ENCODE data around the gene POU6F1. TPM values are rescaled to one million over a fixed set of nuclear protein-coding genes. Genes with fewer than 3 reads are reported as not detected.

The POU6F1 gene
- total and polyA plus RNA-seq, 2 donors (not counting 1 experiment from before 2014, with no cell fraction given) = 3.3 to 4.8 TPM

GRCh38 chr12:51200806-51201205, 17.1 kb downstream of the POU6F1 start:
- TF ChIP-seq, protein P1, sequence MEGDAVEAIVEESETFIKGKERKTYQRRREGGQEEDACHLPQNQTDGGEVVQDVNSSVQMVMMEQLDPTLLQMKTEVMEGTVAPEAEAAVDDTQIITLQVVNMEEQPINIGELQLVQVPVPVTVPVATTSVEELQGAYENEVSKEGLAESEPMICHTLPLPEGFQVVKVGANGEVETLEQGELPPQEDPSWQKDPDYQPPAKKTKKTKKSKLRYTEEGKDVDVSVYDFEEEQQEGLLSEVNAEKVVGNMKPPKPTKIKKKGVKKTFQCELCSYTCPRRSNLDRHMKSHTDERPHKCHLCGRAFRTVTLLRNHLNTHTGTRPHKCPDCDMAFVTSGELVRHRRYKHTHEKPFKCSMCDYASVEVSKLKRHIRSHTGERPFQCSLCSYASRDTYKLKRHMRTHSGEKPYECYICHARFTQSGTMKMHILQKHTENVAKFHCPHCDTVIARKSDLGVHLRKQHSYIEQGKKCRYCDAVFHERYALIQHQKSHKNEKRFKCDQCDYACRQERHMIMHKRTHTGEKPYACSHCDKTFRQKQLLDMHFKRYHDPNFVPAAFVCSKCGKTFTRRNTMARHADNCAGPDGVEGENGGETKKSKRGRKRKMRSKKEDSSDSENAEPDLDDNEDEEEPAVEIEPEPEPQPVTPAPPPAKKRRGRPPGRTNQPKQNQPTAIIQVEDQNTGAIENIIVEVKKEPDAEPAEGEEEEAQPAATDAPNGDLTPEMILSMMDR (conservative IDR thresholded peaks at IDR 0.05 in 1 of 2, IDR thresholded peaks at IDR 0.05 in 1 of 2; ENCODE audit: low read depth in 1 of 2, low read length in 2 of 2) = no peak
- no peak for TF ChIP-seq EZH2 (IDR thresholded peaks at IDR 0.05; ENCODE audit: low read length, missing control alignments)
- no peak overlapping the region for H3K4me3 ChIP-seq (replicated peaks in 1 of 4; ENCODE audit: control extremely low read depth in 1 of 4, insufficient read depth in 1 of 4, low read depth in 3 of 4, low read length in 4 of 4)
- H3K27ac ChIP-seq (ENCODE audit: insufficient read depth, low read length) = no peak overlapping the region
- no peaks in the 10 kb centered on the region for H3K27me3 ChIP-seq (ENCODE audit: control insufficient read depth, insufficient read depth, low read length)
- no peaks in the 10 kb centered on the region for H3K9me3 ChIP-seq (ENCODE audit: control insufficient read depth, insufficient read depth, low read depth, low read length)
- no peak overlapping the region for H3K9ac ChIP-seq (ENCODE audit: insufficient read depth, low read length)
- no peaks in the 10 kb centered on the region for H3K4me1 ChIP-seq (ENCODE audit: control insufficient read depth, extremely low read depth, insufficient read depth, low read length)
- no peaks in the 10 kb centered on the region for H3K36me3 ChIP-seq (ENCODE audit: control insufficient read depth, insufficient read depth, low read length)
- DNase-seq (ENCODE audit: low read depth in 2 of 2) = peak in 1 of 2 donors; percentile 24
- no peaks in the 10 kb centered on the region for H4K20me1 ChIP-seq (ENCODE audit: control insufficient read depth, extremely low read depth, insufficient read depth, low read length)
- H2AFZ ChIP-seq (ENCODE audit: low read length) = no peak overlapping the region
- H3K79me2 ChIP-seq (ENCODE audit: control insufficient read depth, insufficient read depth, low read length) = no peaks in the 10 kb centered on the region
- no peak overlapping the region for H3K4me2 ChIP-seq (ENCODE audit: extremely low read depth, insufficient read depth, low read length)

- TF ChIP-seq, protein P1 (conservative IDR thresholded peaks at IDR 0.05 in 1 of 2, IDR thresholded peaks at IDR 0.05 in 1 of 2; ENCODE audit: low read depth in 1 of 2, low read length in 2 of 2) = no peak
- no peak for TF ChIP-seq EZH2 (IDR thresholded peaks at IDR 0.05; ENCODE audit: low read length, missing control alignments)
- Histone ChIP-seq H3K36me3 (ENCODE audit: control insufficient read depth, insufficient read depth, low read length) (no peaks in the 10 kb centered on the region), H3K79me2 (ENCODE audit: control insufficient read depth, insufficient read depth, low read length) (no peaks in the 10 kb centered on the region), H3K9ac (ENCODE audit: insufficient read depth, low read length) (no peak overlapping the region), H3K4me3 (replicated peaks in 1 of 4; ENCODE audit: control extremely low read depth in 1 of 4, insufficient read depth in 1 of 4, low read depth in 3 of 4, low read length in 4 of 4) (no peak overlapping the region), H3K4me2 (ENCODE audit: extremely low read depth, insufficient read depth, low read length) (no peak overlapping the region), H3K9me3 (ENCODE audit: control insufficient read depth, insufficient read depth, low read depth, low read length) (no peaks in the 10 kb centered on the region), H3K27ac (ENCODE audit: insufficient read depth, low read length) (no peak overlapping the region), H2AFZ (ENCODE audit: low read length) (no peak overlapping the region), H3K4me1 (ENCODE audit: control insufficient read depth, extremely low read depth, insufficient read depth, low read length) (no peaks in the 10 kb centered on the region), H4K20me1 (ENCODE audit: control insufficient read depth, extremely low read depth, insufficient read depth, low read length) (no peaks in the 10 kb centered on the region), H3K27me3 (ENCODE audit: control insufficient read depth, insufficient read depth, low read length) (no peaks in the 10 kb centered on the region)
- DNase-seq (ENCODE audit: low read depth in 2 of 2) = no peak
These were observed 17.7 kb downstream of the POU6F1 start for GRCh38 chr12:51200156-51200555.

DNA sequence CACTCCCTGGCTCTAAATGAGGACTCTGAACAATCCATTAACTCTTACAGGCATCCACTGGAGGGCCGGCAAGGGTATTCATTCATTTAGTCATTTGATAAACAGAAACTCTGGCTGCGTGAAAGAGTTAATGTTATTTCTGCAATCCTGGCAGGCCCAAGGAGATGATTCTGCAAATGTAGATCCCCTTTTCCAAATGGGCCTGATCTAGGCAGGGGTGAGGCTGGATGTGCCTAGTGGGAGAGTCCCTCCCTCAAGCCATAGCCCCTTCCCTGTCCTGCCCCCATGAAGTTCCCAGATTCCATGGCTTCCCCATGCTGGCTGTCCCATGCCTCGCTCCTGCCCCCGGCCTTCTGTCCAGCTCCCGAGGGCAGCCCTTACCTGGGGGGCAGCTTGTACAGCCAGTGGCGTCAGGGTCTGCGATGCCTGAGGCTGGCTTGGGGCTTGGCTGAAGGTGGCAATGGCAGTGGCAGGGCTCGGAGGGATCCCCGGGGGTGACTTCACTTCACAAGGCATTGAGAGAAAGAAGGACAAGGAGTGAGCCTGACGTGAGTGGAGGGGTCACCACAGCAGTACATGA, 18.4 kb downstream of the POU6F1 start:
- no peak for DNase-seq (ENCODE audit: low read depth in 2 of 2)
- Histone ChIP-seq H3K27me3 (ENCODE audit: control insufficient read depth, insufficient read depth, low read length) (no peaks in the 10 kb centered on the region), H3K9me3 (ENCODE audit: control insufficient read depth, insufficient read depth, low read depth, low read length) (no peaks in the 10 kb centered on the region), H3K4me1 (ENCODE audit: control insufficient read depth, extremely low read depth, insufficient read depth, low read length) (no peaks in the 10 kb centered on the region), H4K20me1 (ENCODE audit: control insufficient read depth, extremely low read depth, insufficient read depth, low read length) (no peaks in the 10 kb centered on the region), H3K9ac (ENCODE audit: insufficient read depth, low read length) (no peak overlapping the region), H3K4me3 (replicated peaks in 1 of 4; ENCODE audit: control extremely low read depth in 1 of 4, insufficient read depth in 1 of 4, low read depth in 3 of 4, low read length in 4 of 4) (no peak overlapping the region), H3K27ac (ENCODE audit: insufficient read depth, low read length) (no peak overlapping the region), H3K79me2 (ENCODE audit: control insufficient read depth, insufficient read depth, low read length) (no peaks in the 10 kb centered on the region), H2AFZ (ENCODE audit: low read length) (no peak overlapping the region), H3K4me2 (ENCODE audit: extremely low read depth, insufficient read depth, low read length) (no peak overlapping the region), H3K36me3 (ENCODE audit: control insufficient read depth, insufficient read depth, low read length) (no peaks in the 10 kb centered on the region)
- TF ChIP-seq, protein P1 (conservative IDR thresholded peaks at IDR 0.05 in 1 of 2, IDR thresholded peaks at IDR 0.05 in 1 of 2; ENCODE audit: low read depth in 1 of 2, low read length in 2 of 2) = no peak
- no peak for TF ChIP-seq EZH2 (IDR thresholded peaks at IDR 0.05; ENCODE audit: low read length, missing control alignments)
